Lower lobe of right lung (tissue), 2 donors: ENCODE results near the gene PCDH8. TPM values are rescaled to one million over a fixed set of nuclear protein-coding genes. Genes with fewer than 3 reads are reported as not detected.

ENCODE experiments used
- ATAC-seq, 2 donors: fragments of 200-7000 bp; cut with Tn5 transposase; one replicate each; pipeline ENCODE4 v1.9.1; 2020 to 2022; ENCODE audit warnings: mild to moderate bottlenecking in 2 of 2, moderate library complexity in 2 of 2
- DNase-seq: peaks from one replicate; pipeline ENCODE4 v3.0.0-alpha.2; 2020
- H3K27ac ChIP-seq: fragments of 200-600 bp; one replicate; pipeline ENCODE4 v1.8.0; 2022
- H3K27me3 ChIP-seq: fragments of 200-600 bp; one replicate; pipeline ENCODE4 v1.8.0; 2022; ENCODE audit warnings: low read depth
- H3K36me3 ChIP-seq: fragments of 200-600 bp; one replicate; pipeline ENCODE4 v1.8.0; 2022; ENCODE audit warnings: mild to moderate bottlenecking
- H3K4me1 ChIP-seq: fragments of 200-600 bp; one replicate; pipeline ENCODE4 v1.8.0; 2022
- H3K4me3 ChIP-seq: fragments of 200-600 bp; one replicate; pipeline ENCODE4 v1.8.0; 2022; ENCODE audit warnings: mild to moderate bottlenecking
- H3K9me3 ChIP-seq: fragments of 200-600 bp; one replicate; pipeline ENCODE4 v1.8.0; 2022
- CTCF ChIP-seq: fragments of 200-600 bp; IDR thresholded peaks from one replicate; pipeline ENCODE4 v1.8.0; 2022; ENCODE audit warnings: antibody characterized with exemption, mild to moderate bottlenecking
- intact Hi-C: fragments of 100-400 bp; cut with DNase I; formaldehyde crosslinking; loops from one replicate; pipeline ENCODE4 v1.11.0; 2022
- total RNA-seq: library from RNA; stranded (reverse); fragmentation: NEBNext Ultra II Directional; extraction: Animal tissue kit (Norgen Biotek cat#: 25700); gene quantifications from one replicate; pipeline ENCODE4 v1.2.1, GENCODE V29; 2021
- donor health status: DM: no; HTN: yes; CAD: no; lungs with severe emphysema.

The PCDH8 gene
- total RNA-seq, 1 donor from 2014 or later, result not detected

- TF ChIP-seq CTCF, result no peak
- ATAC-seq (peak; percentile 88 to 94), DNase-seq (peak; percentile 78)
- Histone ChIP-seq H3K27me3 (peaks cover 81% of the 10 kb centered on the region), H3K4me3 (peak overlapping the region; percentile 68), H3K4me1 (peaks cover 18% of the 10 kb centered on the region), H3K36me3 (no peaks in the 10 kb centered on the region), H3K27ac (peak overlapping the region; percentile 47), H3K9me3 (no peaks in the 10 kb centered on the region)
- intact Hi-C loops, result no loop called here
Observed at GRCh38 chr13:52850396-52851136, 2.1 kb upstream of the PCDH8 start.

- ATAC-seq (no peak), DNase-seq (no peak)
- H3K4me3 ChIP-seq, result no peak overlapping the region
- no peaks in the 10 kb centered on the region for H3K36me3 ChIP-seq
- TF ChIP-seq CTCF, result no peak
- no peak overlapping the region for H3K27ac ChIP-seq
- H3K27me3 ChIP-seq, result peaks cover 82% of the 10 kb centered on the region
- H3K9me3 ChIP-seq, result no peaks in the 10 kb centered on the region
- intact Hi-C loops, result no loop called here
- H3K4me1 ChIP-seq, result peaks cover 18% of the 10 kb centered on the region
Observed at GRCh38 chr13:52850072-52850395, 1.6 kb upstream of the PCDH8 start.

GRCh38 chr13:52849291-52850071 is 1.0 kb upstream of the PCDH8 start:
- intact Hi-C loops, result no loop called here
- Histone ChIP-seq H3K4me1 (peaks cover 18% of the 10 kb centered on the region), H3K9me3 (no peaks in the 10 kb centered on the region), H3K4me3 (no peak overlapping the region), H3K36me3 (no peaks in the 10 kb centered on the region), H3K27ac (no peak overlapping the region), H3K27me3 (peaks cover 85% of the 10 kb centered on the region)
- no peak for DNase-seq
- no peak for TF ChIP-seq CTCF
- ATAC-seq, result no peak

GRCh38 chr13:52847682-52848432 is 583 bp downstream of the PCDH8 start:
- TF ChIP-seq CTCF, result no peak
- Histone ChIP-seq H3K4me3 (no peak overlapping the region), H3K27ac (no peak overlapping the region), H3K27me3 (peaks cover 91% of the 10 kb centered on the region), H3K9me3 (no peaks in the 10 kb centered on the region), H3K36me3 (no peaks in the 10 kb centered on the region), H3K4me1 (peaks cover 18% of the 10 kb centered on the region)
- no peak for DNase-seq
- no peak for ATAC-seq
- intact Hi-C loops, result no loop called here

GRCh38 chr13:52847322-52847681 is 1.1 kb downstream of the PCDH8 start:
- Histone ChIP-seq H3K9me3 (no peaks in the 10 kb centered on the region), H3K27ac (no peak overlapping the region), H3K4me3 (no peak overlapping the region), H3K4me1 (peaks cover 18% of the 10 kb centered on the region), H3K36me3 (no peaks in the 10 kb centered on the region), H3K27me3 (peaks cover 96% of the 10 kb centered on the region)
- TF ChIP-seq CTCF, result no peak
- intact Hi-C loops, result no loop called here
- DNase-seq, result no peak
- no peak for ATAC-seq
